Stimulated activated naive CD8-positive, alpha-beta T cell treated with anti-CD3 and anti-CD28 coated beads, Interleukin-15, Interleukin-2, amounts not matched to agents 100 U/mL and 50 U/mL, for 24 hours (primary cell): Measurements from ENCODE around the gene PGBD1.

Experiments
- ATAC-seq: fragments of 150-1000 bp; cut with Tn5 transposase; one replicate; pipeline ENCODE4 v1.10.0; 2021
- DNase-seq: peaks from one replicate; pipeline ENCODE4 v3.0.0; 2021

The PGBD1 gene

GRCh38 chr6:28281288-28282064 is at the start of gene PGBD1:
PGBD1 (plus strand) TSS chr6:28281572; CDS start chr6:28283814, 2,242 bp downstream.
- peak; percentile 98 for ATAC-seq
- peak; percentile 73 for DNase-seq

GRCh38 chr6:28232785-28233184 is 48.6 kb upstream of the PGBD1 start:
- ATAC-seq, result no peak
- DNase-seq, result no peak

GRCh38 chr6:28235912-28236452 is 45.4 kb upstream of the PGBD1 start:
- ATAC-seq (no peak), DNase-seq (no peak)

- ATAC-seq, result no peak
Observed at GRCh38 chr6:28239636-28240035, 41.7 kb upstream of the PGBD1 start.

GRCh38 chr6:28240471-28240870 is 40.9 kb upstream of the PGBD1 start:
- DNase-seq (no peak), ATAC-seq (no peak)

More at GRCh38 chr6:28239636-28240035, 41.7 kb upstream of the PGBD1 start:
- DNase-seq, result no peak

GRCh38 chr6:28243946-28244345 is 37.4 kb upstream of the PGBD1 start:
- ATAC-seq, result no peak
- DNase-seq, result no peak

- ATAC-seq (no peak), DNase-seq (no peak)
Observed at GRCh38 chr6:28245206-28245941, 36.0 kb upstream of the PGBD1 start.

GRCh38 chr6:28248916-28249315 is 32.5 kb upstream of the PGBD1 start:
- DNase-seq (no peak), ATAC-seq (no peak)

- ATAC-seq (no peak), DNase-seq (no peak)
Observed at GRCh38 chr6:28250747-28251146, 30.6 kb upstream of the PGBD1 start.

- DNase-seq, result peak; percentile 45
- peak; percentile 68 for ATAC-seq
Observed at GRCh38 chr6:28251661-28252008, 29.7 kb upstream of the PGBD1 start.

- peak; percentile 85 for ATAC-seq
Observed at GRCh38 chr6:28252009-28252975, 29.1 kb upstream of the PGBD1 start, which contains the start of gene ZKSCAN4. ZKSCAN4 (minus strand) TSS chr6:28252269; CDS start chr6:28251980, 289 bp downstream.

GRCh38 chr6:28254121-28254519 is 27.3 kb upstream of the PGBD1 start:
- peak; percentile 45 for ATAC-seq
- peak; percentile 11 for DNase-seq

More at GRCh38 chr6:28252009-28252975, 29.1 kb upstream of the PGBD1 start, which contains the start of gene ZKSCAN4:
- DNase-seq, result peak; percentile 85

- no peak for ATAC-seq
- DNase-seq, result no peak
Observed at GRCh38 chr6:28257042-28257441, 24.3 kb upstream of the PGBD1 start.

GRCh38 chr6:28258877-28259777 is 22.2 kb upstream of the PGBD1 start, which contains the start of gene NKAPL:
NKAPL (plus strand) TSS chr6:28259297; CDS start chr6:28259372, 75 bp downstream.
- no peak for ATAC-seq
- peak; percentile 68 for DNase-seq

- no peak for ATAC-seq
- DNase-seq, result no peak
Observed at GRCh38 chr6:28263922-28264321, 17.4 kb upstream of the PGBD1 start.

GRCh38 chr6:28264834-28265401 is 16.5 kb upstream of the PGBD1 start:
- no peak for ATAC-seq

GRCh38 chr6:28266563-28266961 is 14.8 kb upstream of the PGBD1 start:
- ATAC-seq, result no peak

More at GRCh38 chr6:28264834-28265401, 16.5 kb upstream of the PGBD1 start:
- no peak for DNase-seq

GRCh38 chr6:28266962-28267694 is 14.2 kb upstream of the PGBD1 start, which contains the start of gene ZSCAN26:
ZSCAN26 (plus strand) TSS chr6:28267143; CDS start chr6:28271920, 4,777 bp downstream.
- DNase-seq (peak; percentile 82), ATAC-seq (peak; percentile 95)

More at GRCh38 chr6:28266563-28266961, 14.8 kb upstream of the PGBD1 start:
- no peak for DNase-seq

GRCh38 chr6:28267695-28268059 is 13.7 kb upstream of the PGBD1 start:
- DNase-seq (no peak), ATAC-seq (no peak)
